HG03457 (cell line): ENCODE data around the gene KCTD2.

Experiments used
- ATAC-seq: cut with Tn5 transposase; IDR thresholded peaks from one replicate; pipeline ENCODE4 v1.9.1; 2021; ENCODE audit warnings: moderate number of reproducible peaks; ENCODE audit not compliant: unreplicated experiment

Gene KCTD2

GRCh38 chr17:75094871-75095399 lies 47.9 kb downstream of the KCTD2 start:
- no peak for ATAC-seq

- no peak for ATAC-seq
These were observed 49.1 kb downstream of the KCTD2 start for GRCh38 chr17:75096082-75096625.

GRCh38 chr17:75097865-75098264 lies 50.8 kb downstream of the KCTD2 start:
- ATAC-seq, result no peak

- ATAC-seq, result no peak
These were observed 51.8 kb downstream of the KCTD2 start for GRCh38 chr17:75098861-75099260.

GRCh38 chr17:75099881-75100595 lies 53.0 kb downstream of the KCTD2 start:
- no peak for ATAC-seq

- ATAC-seq, result no peak
These were observed 55.4 kb downstream of the KCTD2 start for GRCh38 chr17:75102385-75102821.

- ATAC-seq, result no peak
These were observed 56.9 kb downstream of the KCTD2 start for GRCh38 chr17:75103601-75104554.

GRCh38 chr17:75105126-75106080 lies 58.4 kb downstream of the KCTD2 start:
- no peak for ATAC-seq

- no peak for ATAC-seq
These were observed 61.2 kb downstream of the KCTD2 start for GRCh38 chr17:75108193-75108592.

GRCh38 chr17:75109046-75109406 lies 62.0 kb downstream of the KCTD2 start:
- no peak for ATAC-seq

GRCh38 chr17:75109407-75110233 lies 62.6 kb downstream of the KCTD2 start, which contains the start of gene ARMC7:
ARMC7 (plus strand) TSS chr17:75109969; CDS start chr17:75110289, 320 bp downstream.
- ATAC-seq, result no peak

GRCh38 chr17:75110234-75110937 lies 63.4 kb downstream of the KCTD2 start:
- no peak for ATAC-seq

- ATAC-seq, result no peak
These were observed 64.8 kb downstream of the KCTD2 start for GRCh38 chr17:75111777-75112335.

- peak; percentile 53 for ATAC-seq
These were observed 67.0 kb downstream of the KCTD2 start for GRCh38 chr17:75113798-75114551.

- ATAC-seq, result no peak
These were observed 67.7 kb downstream of the KCTD2 start for GRCh38 chr17:75114552-75115314.
